A673 (cell line): ENCODE results near the gene DNM1. TPM values are rescaled to one million over a fixed set of nuclear protein-coding genes. Genes with fewer than 3 reads are reported as not detected.

Experiments
- BruUV-seq: library from RNA; stranded (reverse); fragments of 400-500 nt; replicated peaks from 2 replicates; lab custom pipeline; 2021; lab: Mats Ljungman, UMichigan
- CTCF ChIA-PET: fragments of 300-600 bp; sonication (Branson Sonifier 250); formaldehyde crosslinking; loops from one replicate; lab custom pipeline; 2022; ENCODE audit warnings: antibody characterized with exemption; lab: Charles Lee
- POLR2A ChIA-PET: fragments of 300-600 bp; sonication (Branson Sonifier 250); formaldehyde crosslinking; loops from one replicate; lab custom pipeline; 2022; ENCODE audit warnings: antibody characterized with exemption; ENCODE audit not compliant: low non-redundant PET; lab: Charles Lee
- DNase-seq: peaks from one replicate; pipeline ENCODE4 v3.0.0-alpha.2; 2015; ENCODE audit warnings: low spot score
- H3K27ac ChIP-seq: fragments of 200-600 bp; sonication (generic); 2 replicates; pipeline ENCODE4 v1.5.1; 2016; ENCODE audit warnings: mixed run types, low read depth, mild to moderate bottlenecking, mixed read lengths, antibody characterized with exemption, low read length; ENCODE audit not compliant: poor library complexity, severe bottlenecking
- H3K27me3 ChIP-seq: fragments of 200-600 bp; sonication (generic); replicated peaks from 2 replicates; pipeline ENCODE4 v1.6.1; 2017; ENCODE audit warnings: mixed run types, low read depth, mild to moderate bottlenecking, mixed read lengths, antibody characterized with exemption, low read length; ENCODE audit not compliant: insufficient read depth, poor library complexity
- H3K36me3 ChIP-seq: fragments of 200-600 bp; sonication (generic); 2 replicates; pipeline ENCODE4 v1.6.1; 2016; ENCODE audit warnings: mixed run types, mild to moderate bottlenecking, mixed read lengths, antibody characterized with exemption, low read length; ENCODE audit not compliant: insufficient read depth, poor library complexity, severe bottlenecking
- H3K4me1 ChIP-seq: fragments of 200-600 bp; sonication (generic); 2 replicates; pipeline ENCODE4 v1.6.1; 2017; ENCODE audit warnings: mixed run types, mild to moderate bottlenecking, mixed read lengths, antibody characterized with exemption, low read length; ENCODE audit not compliant: insufficient read depth, poor library complexity, severe bottlenecking
- H3K4me3 ChIP-seq: fragments of 200-600 bp; sonication (generic); 2 replicates; pipeline ENCODE4 v1.5.1; 2016; ENCODE audit warnings: low read depth, mixed run types, mild to moderate bottlenecking, mixed read lengths, low read length; ENCODE audit not compliant: poor library complexity, severe bottlenecking
- H3K9me3 ChIP-seq: fragments of 200-600 bp; sonication (generic); 2 replicates; pipeline ENCODE4 v1.6.1; 2016; ENCODE audit warnings: mixed run types, low read depth, mild to moderate bottlenecking, mixed read lengths, antibody characterized with exemption, low read length; ENCODE audit not compliant: poor library complexity, severe bottlenecking
- EZH2 ChIP-seq: fragments of 200-600 bp; sonication (generic); IDR thresholded peaks from 2 replicates; pipeline ENCODE4 v1.6.1; 2017; ENCODE audit warnings: borderline replicate concordance, low read depth, mild to moderate bottlenecking, mixed read lengths, antibody characterized with exemption, low read length; ENCODE audit not compliant: poor library complexity, severe bottlenecking
- intact Hi-C: fragments of 100-400 bp; cut with micrococcal nuclease; formaldehyde crosslinking; loops from one replicate; pipeline ENCODE4 v1.10.0; 2022; ENCODE audit not compliant: unreplicated experiment
- total RNA-seq: library from RNA; stranded (reverse); gene quantifications from 2 replicates; pipeline ENCODE4 v1.2.3, GENCODE V29; 2021
- TF ChIP-seq, protein P1 (sequence below): fragments of 300-800, 200-600 bp; sonication (generic); conservative IDR thresholded peaks from 2 replicates; pipeline ENCODE4 v1.5.1; 2017; ENCODE audit warnings: low read depth, mild to moderate bottlenecking, antibody characterized with exemption, low read length, moderate library complexity, mixed read lengths

The DNM1 gene
- total RNA-seq, 1 experiment from 2014 or later, result 7.6 TPM

DNA sequence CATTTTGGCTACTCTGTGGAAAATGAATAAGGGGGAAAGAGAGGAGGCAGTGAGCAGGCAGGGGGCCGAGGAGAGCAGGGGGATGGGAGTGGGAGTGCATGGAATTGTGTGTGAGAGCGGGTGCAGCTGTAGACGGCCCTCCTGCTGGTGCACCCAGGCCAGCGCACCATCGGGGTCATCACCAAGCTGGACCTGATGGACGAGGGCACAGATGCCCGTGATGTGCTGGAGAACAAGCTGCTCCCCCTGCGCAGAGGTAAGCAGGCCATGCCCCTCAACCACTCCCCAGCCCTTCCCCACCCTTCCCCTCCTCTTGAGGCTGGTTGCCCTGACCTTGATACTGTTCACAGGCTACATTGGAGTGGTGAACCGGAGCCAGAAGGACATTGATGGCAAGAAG lies 16.7 kb downstream of the DNM1 start:
- CTCF ChIA-PET, result no interaction called here
- no TSS peak for BruUV-seq
- Histone ChIP-seq H3K27ac (no peak overlapping the region), H3K27me3 (no peaks in the 10 kb centered on the region), H3K36me3 (no peaks in the 10 kb centered on the region), H3K9me3 (no peaks in the 10 kb centered on the region), H3K4me1 (peaks cover 22% of the 10 kb centered on the region), H3K4me3 (no peak overlapping the region)
- POLR2A ChIA-PET, result no interaction called here
- DNase-seq, result no peak
- intact Hi-C loops, result no loop called here
- TF ChIP-seq, protein P1, sequence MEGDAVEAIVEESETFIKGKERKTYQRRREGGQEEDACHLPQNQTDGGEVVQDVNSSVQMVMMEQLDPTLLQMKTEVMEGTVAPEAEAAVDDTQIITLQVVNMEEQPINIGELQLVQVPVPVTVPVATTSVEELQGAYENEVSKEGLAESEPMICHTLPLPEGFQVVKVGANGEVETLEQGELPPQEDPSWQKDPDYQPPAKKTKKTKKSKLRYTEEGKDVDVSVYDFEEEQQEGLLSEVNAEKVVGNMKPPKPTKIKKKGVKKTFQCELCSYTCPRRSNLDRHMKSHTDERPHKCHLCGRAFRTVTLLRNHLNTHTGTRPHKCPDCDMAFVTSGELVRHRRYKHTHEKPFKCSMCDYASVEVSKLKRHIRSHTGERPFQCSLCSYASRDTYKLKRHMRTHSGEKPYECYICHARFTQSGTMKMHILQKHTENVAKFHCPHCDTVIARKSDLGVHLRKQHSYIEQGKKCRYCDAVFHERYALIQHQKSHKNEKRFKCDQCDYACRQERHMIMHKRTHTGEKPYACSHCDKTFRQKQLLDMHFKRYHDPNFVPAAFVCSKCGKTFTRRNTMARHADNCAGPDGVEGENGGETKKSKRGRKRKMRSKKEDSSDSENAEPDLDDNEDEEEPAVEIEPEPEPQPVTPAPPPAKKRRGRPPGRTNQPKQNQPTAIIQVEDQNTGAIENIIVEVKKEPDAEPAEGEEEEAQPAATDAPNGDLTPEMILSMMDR, result no peak
- no peak for TF ChIP-seq EZH2

DNA sequence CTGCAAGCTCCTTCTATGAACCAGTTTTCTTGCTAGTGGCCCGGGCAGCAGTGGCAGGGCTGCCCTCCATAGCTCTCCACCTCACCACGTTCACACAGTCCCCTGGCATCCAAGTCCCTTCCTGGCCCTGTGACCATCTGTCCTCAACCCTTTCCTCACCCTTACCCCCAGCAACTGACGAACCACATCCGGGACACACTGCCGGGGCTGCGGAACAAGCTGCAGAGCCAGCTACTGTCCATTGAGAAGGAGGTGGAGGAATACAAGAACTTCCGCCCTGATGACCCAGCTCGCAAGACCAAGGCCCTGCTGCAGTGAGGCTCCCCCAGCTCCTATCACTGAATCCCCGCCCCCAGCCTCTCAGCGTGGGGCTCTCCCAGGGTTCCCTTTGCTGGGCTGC lies 18.8 kb downstream of the DNM1 start:
- ChIA-PET CTCF (interaction anchor here (0.5 kb wide), 1 partner anchor 217 kb away, joined by 3 read pairs; no protein-coding TSS in a partner anchor), POLR2A (no interaction called here)
- H3K4me1 ChIP-seq, result peaks cover 13% of the 10 kb centered on the region
- no peaks in the 10 kb centered on the region for H3K27me3 ChIP-seq
- TF ChIP-seq, protein P1, result no peak
- no peak for TF ChIP-seq EZH2
- H3K27ac ChIP-seq, result no peak overlapping the region
- H3K4me3 ChIP-seq, result no peak overlapping the region
- no peaks in the 10 kb centered on the region for H3K36me3 ChIP-seq
- intact Hi-C loops, result no loop called here
- no peaks in the 10 kb centered on the region for H3K9me3 ChIP-seq
- no TSS peak for BruUV-seq
- no peak for DNase-seq

DNA sequence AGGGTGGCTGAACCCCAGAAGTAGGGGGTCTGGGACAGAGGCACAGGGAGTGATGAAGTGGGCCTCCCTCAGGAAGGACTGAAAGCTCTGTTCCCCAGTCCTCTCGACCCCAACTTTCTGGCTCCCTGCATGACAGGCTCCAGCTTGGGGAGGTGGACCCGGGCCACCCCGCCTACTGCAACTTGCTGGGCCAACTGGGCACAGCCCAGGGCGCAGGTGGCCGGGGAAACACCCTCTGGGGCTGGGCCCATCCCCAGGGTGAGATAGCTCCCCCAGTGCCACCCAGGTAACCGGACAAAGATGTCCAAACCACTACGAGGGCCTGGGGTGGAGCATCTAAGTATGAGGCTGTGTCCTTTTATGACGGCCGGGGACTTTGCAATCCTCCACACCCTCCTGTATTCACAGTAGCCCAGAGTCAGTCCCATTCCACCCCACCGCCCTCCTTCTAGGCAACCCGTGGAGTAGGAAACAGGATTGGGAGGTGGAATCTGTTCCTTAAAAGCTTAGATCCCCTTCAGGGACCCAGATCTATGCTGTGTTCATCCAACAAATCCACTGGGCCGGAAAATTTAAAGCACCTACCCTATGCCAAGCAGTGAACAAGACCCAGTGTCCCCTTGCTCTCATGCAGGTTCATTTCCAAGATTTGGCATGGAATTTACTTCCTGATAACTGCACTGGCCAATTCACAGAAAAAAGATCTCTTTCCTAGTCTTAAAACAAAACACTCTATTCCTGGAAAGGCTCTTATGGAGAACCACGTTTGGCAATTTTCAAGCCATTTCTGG lies 19.9 kb downstream of the DNM1 start:
- no TSS peak for BruUV-seq

More for the DNA sequence above, 19.9 kb downstream of the DNM1 start:
- Histone ChIP-seq H3K9me3 (no peaks in the 10 kb centered on the region), H3K36me3 (no peaks in the 10 kb centered on the region), H3K4me3 (no peak overlapping the region), H3K4me1 (peaks cover 13% of the 10 kb centered on the region), H3K27me3 (no peaks in the 10 kb centered on the region), H3K27ac (no peak overlapping the region)
- intact Hi-C loops, result no loop called here
- no peak for DNase-seq
- POLR2A ChIA-PET, result no interaction called here
- no peak for TF ChIP-seq EZH2
- TF ChIP-seq, protein P1, result no peak
- CTCF ChIA-PET, result no interaction called here
